Fibroblast of pulmonary artery (primary cell): ENCODE data around the gene SULT4A1.

ENCODE experiments used
- DNase-seq: peaks from one replicate; pipeline ENCODE4 v3.0.0-alpha.2; 2010; ENCODE audit warnings: low read depth
- H3K4me3 ChIP-seq: replicated peaks from 2 replicates; pipeline ENCODE4 v1.5.1; 2011; ENCODE audit warnings: low read depth, mild to moderate bottlenecking, control low read depth, low read length, moderate library complexity
- CTCF ChIP-seq: IDR thresholded peaks from 2 replicates; pipeline ENCODE4 v1.5.1; 2011; ENCODE audit warnings: mild to moderate bottlenecking, control low read depth, low read length, inconsistent platforms; ENCODE audit errors: missing control alignments

Gene SULT4A1

GRCh38 chr22:43860831-43861230, 1.5 kb downstream of the SULT4A1 start:
- no peak for TF ChIP-seq CTCF
- no peak overlapping the region for H3K4me3 ChIP-seq
- no peak for DNase-seq

- TF ChIP-seq CTCF, result no peak
- no peak overlapping the region for H3K4me3 ChIP-seq
- DNase-seq, result no peak
Measured at GRCh38 chr22:43860126-43860525, 2.2 kb downstream of the SULT4A1 start.

GRCh38 chr22:43859621-43860020, 2.7 kb downstream of the SULT4A1 start:
- no peak for TF ChIP-seq CTCF
- H3K4me3 ChIP-seq, result no peak overlapping the region
- no peak for DNase-seq

- no peak for DNase-seq
- no peak overlapping the region for H3K4me3 ChIP-seq
- TF ChIP-seq CTCF, result no peak
Measured at GRCh38 chr22:43859176-43859575, 3.1 kb downstream of the SULT4A1 start.

GRCh38 chr22:43858156-43858895, 4.0 kb downstream of the SULT4A1 start:
- no peak overlapping the region for H3K4me3 ChIP-seq
- TF ChIP-seq CTCF, result no peak
- DNase-seq, result no peak

GRCh38 chr22:43857367-43857766, 4.9 kb downstream of the SULT4A1 start:
- no peak for TF ChIP-seq CTCF
- no peak overlapping the region for H3K4me3 ChIP-seq
- no peak for DNase-seq

GRCh38 chr22:43855431-43855830, 6.9 kb downstream of the SULT4A1 start:
- TF ChIP-seq CTCF, result no peak
- DNase-seq, result no peak
- no peak overlapping the region for H3K4me3 ChIP-seq
